Measurements from ENCODE around the gene TMEM143. TPM values are rescaled to one million over a fixed set of nuclear protein-coding genes. Genes with fewer than 3 reads are reported as not detected.

The TMEM143 gene
- total RNA-seq, 1 experiment from 2014 or later = 15.2 TPM

- H2AK5ac ChIP-seq (ENCODE audit: insufficient read length, low read length) = no peak overlapping the region
Observed at GRCh38 chr19:48287748-48288147, 76.0 kb downstream of the TMEM143 start.

More at GRCh38 chr19:48287748-48288147, 76.0 kb downstream of the TMEM143 start:
- no peak overlapping the region for H2BK120ac ChIP-seq (ENCODE audit: low read depth, low read length, poor library complexity, severe bottlenecking)
- no peak overlapping the region for H3K23ac ChIP-seq (ENCODE audit: insufficient read length, low read depth, low read length)
- no peak overlapping the region for H2BK5ac ChIP-seq (ENCODE audit: insufficient read length, low read length)
- H3K4me3 Mint-ChIP-seq = no peak overlapping the region
- TF ChIP-seq CTCF (conservative IDR thresholded peaks at IDR 0.05) = no peak
- peaks cover 7% of the 10 kb centered on the region for H3K9me3 ChIP-seq (ENCODE audit: control insufficient read depth, low read depth, low read length)
- H3K27ac ChIP-seq (ENCODE audit: insufficient read length, low read depth, low read length) = no peak overlapping the region
- no peaks in the 10 kb centered on the region for H3K27me3 ChIP-seq (ENCODE audit: insufficient read depth, low read length)
- H3K27ac Mint-ChIP-seq = no peak overlapping the region; a peak in 1 of 7 replicates
- H3K4me1 ChIP-seq (ENCODE audit: insufficient read depth, low read length) = no peaks in the 10 kb centered on the region; the same call in 1 of the 2 replicates
- no peak overlapping the region for H4K5ac ChIP-seq (ENCODE audit: insufficient read length, low read depth, low read length)
- no CpG with 5 or more reads among the region's 3 CpGs for WGBS (ENCODE audit: extremely low coverage, insufficient read length, low lambda C conversion rate)
- peaks cover 6% of the 10 kb centered on the region for H3K23me2 ChIP-seq (ENCODE audit: insufficient read length, low read depth, low read length, poor library complexity, severe bottlenecking)
- H2AFZ ChIP-seq (ENCODE audit: low read length) = no peak overlapping the region
- no peak for DNase-seq
- no peaks in the 10 kb centered on the region for H3K79me1 ChIP-seq (ENCODE audit: insufficient read depth, low read depth, low read length, poor library complexity, severe bottlenecking)
- H3K9me3 Mint-ChIP-seq = peaks cover 0 to 6% of the 10 kb centered on the region in 2 experiments; a peak in 2 of 5 replicates
- no peak overlapping the region for H3K4me2 ChIP-seq (ENCODE audit: insufficient read depth, insufficient read length, low read length)
- no peak overlapping the region for H3K4ac ChIP-seq (ENCODE audit: low read depth, low read length)
- no peak overlapping the region for H3K14ac ChIP-seq (ENCODE audit: insufficient read depth, low read length)
- H3K56ac ChIP-seq (ENCODE audit: insufficient read length, low read depth, low read length) = no peak overlapping the region
- H3K18ac ChIP-seq (ENCODE audit: insufficient read length, low read depth, low read length) = no peak overlapping the region
- no peak overlapping the region for H3K9ac ChIP-seq (ENCODE audit: extremely low read depth, insufficient read length, low read length)
- no peak overlapping the region for H4K91ac ChIP-seq (ENCODE audit: insufficient read length, low read depth, low read length)
- no peaks in the 10 kb centered on the region for H4K20me1 ChIP-seq (ENCODE audit: control insufficient read depth, insufficient read depth, insufficient read length)
- peaks cover 42 to 60% (median 57%) of the 10 kb centered on the region in 3 experiments for H3K36me3 Mint-ChIP-seq (ENCODE audit: insufficient read depth in 1 of 3, low read depth in 3 of 3)
- H2BK15ac ChIP-seq (ENCODE audit: low read depth, low read length) = no peak overlapping the region
- H2BK20ac ChIP-seq (ENCODE audit: low read depth, low read length, poor library complexity, severe bottlenecking) = no peak overlapping the region
- no peak overlapping the region for H3T11ph ChIP-seq (ENCODE audit: low read length)
- no peaks in the 10 kb centered on the region for H3K27me3 Mint-ChIP-seq (ENCODE audit: low read depth)
- H4K8ac ChIP-seq (replicated peaks; ENCODE audit: insufficient read length, low read depth, low read length) = no peak overlapping the region
- no peak overlapping the region for H2BK12ac ChIP-seq (ENCODE audit: insufficient read length, low read depth, low read length)
- peaks cover 11 to 13% of the 10 kb centered on the region in 2 experiments for H3K4me1 Mint-ChIP-seq
- H3K79me2 ChIP-seq (ENCODE audit: insufficient read depth, low read length) = no peaks in the 10 kb centered on the region
